DLD1 (cell line): ENCODE measurements around the gene DNAJC5G.

Experiments used
- in situ Hi-C: cut with HindIII; loops from 2 replicates; pipeline ENCODE4 v1.10.0; 2017; ENCODE audit warnings: low sequenced_read_pairs

Gene DNAJC5G, protein sequence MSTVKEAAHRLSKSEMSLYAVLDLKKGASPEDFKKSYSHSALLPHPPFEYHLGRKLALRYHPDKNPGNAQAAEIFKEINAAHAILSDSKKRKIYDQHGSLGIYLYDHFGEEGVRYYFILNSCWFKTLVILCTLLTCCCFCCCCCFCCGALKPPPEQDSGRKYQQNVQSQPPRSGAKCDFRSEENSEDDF

DNA sequence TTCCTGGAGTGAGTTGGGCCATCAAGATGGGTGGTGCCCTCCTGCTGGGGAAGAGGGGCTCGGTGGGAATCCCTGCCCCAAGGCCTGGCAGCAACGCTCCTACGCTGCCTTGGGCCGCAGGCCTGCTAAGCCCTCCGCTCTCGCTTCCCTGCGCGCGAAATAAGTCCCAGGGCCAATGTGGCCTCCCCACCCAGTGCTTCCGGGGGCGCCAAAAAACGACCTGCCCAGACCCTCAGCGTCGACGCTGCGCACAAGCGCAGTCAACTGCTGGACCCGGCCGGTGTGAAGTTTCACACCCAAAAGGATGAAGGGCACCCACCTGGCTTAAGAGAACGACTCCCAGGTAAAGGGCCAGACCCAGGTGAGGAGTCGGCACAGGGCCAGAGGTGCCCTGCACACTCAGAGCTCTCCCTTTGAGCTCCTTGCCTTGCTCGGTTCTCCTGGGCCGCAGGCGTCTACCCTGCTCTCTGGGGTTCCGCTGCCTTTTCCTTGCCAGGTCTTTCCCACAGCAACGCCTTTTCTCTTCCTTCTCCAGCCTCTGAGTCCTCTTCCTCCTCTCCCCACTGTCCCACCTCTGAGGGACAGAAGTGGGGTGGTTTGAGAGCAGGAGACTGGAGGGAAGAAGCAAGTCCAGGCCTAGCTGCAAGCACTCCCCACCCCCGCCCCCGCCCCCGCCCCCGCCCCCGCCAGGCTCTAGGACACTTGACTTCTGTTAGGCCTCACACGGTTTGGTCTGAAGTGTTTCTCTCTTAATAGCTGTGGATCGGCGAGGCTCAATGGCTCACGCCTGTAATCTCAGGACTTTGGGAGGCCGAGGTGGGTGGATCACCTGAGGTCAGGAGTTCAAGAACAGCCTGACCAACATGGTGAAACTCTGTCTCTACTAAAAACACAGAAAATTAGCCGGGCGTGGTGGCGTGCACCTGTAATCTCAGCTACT lies at the start of gene DNAJC5G:
Gene DNAJC5G, plus strand, starts transcription at position 223 of the 940 bp plus-strand sequence. CDS start 1,296 bp downstream, outside the sequence.
- in situ Hi-C loops = no loop called here

DNA sequence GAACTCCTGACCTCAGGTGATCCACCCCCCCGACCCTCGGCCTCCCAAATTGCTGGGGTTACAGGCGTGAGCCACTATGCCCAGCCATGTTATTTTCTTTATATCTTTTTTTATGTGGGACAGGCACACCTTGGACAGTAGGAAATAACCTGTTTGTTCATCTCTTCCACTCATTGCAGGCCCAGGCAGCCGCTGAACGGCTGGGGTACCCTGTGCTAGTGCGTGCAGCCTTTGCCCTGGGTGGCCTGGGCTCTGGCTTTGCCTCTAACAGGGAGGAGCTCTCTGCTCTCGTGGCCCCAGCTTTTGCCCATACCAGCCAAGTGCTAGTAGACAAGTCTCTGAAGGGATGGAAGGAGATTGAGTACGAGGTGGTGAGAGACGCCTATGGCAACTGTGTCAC lies 49.7 kb upstream of the DNAJC5G start:
- in situ Hi-C loops = no loop called here

DNA sequence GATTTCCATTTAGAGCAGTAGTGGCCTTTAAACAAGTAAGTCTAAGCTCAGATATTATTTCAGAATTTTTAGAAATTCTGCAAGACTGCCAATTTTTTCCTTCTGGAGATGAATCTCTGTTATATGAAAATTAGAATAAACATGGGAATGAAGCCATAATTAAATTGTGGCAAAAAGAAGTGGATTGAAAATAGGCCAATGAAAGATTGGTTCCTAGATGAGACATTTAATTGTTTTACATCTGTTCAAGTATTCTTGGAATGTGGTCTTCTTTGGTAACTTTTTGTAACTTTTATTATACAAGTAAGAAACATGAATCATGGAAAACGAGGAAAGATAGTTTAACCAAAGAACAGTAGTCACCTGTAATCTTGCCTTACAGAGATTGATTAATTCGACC lies 47.7 kb upstream of the DNAJC5G start:
- in situ Hi-C loops = no loop called here

DNA sequence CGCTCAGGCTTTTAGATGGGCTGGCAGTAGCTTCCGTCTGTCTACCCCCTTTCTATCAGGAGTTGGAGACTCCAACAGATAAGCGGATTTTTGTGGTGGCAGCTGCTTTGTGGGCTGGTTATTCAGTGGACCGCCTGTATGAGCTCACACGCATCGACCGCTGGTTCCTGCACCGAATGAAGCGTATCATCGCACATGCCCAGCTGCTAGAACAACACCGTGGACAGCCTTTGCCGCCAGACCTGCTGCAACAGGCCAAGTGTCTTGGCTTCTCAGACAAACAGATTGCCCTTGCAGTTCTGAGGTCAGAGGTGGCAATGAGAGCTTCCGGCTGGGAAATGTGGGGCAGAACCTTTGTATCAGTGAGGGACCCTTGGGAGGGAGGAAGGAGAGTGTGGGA lies 43.3 kb upstream of the DNAJC5G start:
- in situ Hi-C loops = no loop called here

DNA sequence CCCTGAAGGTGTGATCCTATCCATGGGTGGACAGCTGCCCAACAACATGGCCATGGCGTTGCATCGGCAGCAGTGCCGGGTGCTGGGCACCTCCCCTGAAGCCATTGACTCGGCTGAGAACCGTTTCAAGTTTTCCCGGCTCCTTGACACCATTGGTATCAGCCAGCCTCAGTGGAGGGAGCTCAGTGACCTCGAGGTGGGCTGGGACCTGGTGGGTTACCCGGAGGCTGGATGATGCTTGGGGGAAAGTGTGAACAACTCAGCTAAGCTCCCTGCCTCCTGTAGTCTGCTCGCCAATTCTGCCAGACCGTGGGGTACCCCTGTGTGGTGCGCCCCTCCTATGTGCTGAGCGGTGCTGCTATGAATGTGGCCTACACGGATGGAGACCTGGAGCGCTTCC lies 41.9 kb upstream of the DNAJC5G start:
- in situ Hi-C loops = no loop called here

DNA sequence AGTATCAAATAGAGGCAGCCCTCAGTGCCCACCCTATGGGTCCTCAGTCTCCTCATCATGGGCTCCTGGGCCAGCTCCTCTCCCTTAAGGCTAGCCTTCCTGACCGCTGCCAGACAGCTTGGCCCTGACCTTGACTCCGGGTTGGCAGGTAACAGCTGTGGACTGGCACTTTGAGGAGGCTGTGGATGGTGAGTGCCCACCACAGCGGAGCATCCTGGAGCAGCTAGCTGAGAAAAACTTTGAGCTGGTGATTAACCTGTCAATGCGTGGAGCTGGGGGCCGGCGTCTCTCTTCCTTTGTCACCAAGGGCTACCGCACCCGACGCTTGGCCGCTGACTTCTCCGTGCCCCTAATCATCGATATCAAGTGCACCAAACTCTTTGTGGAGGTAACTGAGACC lies 39.1 kb upstream of the DNAJC5G start:
- in situ Hi-C loops = no loop called here

DNA sequence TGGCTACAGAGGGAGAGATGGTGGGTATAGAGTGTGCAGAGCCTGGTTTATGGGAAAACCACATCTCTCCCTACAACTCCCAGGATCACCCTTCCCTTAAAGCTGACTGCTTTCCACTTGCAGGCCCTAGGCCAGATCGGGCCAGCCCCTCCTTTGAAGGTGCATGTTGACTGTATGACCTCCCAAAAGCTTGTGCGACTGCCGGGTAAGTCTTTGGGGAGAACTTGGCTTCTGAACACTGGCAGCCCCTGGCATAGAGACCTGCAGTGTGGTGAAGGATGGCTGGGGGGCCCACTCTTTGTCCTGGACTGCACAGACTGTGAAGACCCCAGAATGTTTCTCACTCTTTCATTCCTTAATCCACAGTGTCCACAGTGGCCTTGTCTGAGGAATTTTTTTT lies 38.6 kb upstream of the DNAJC5G start:
- in situ Hi-C loops = no loop called here

DNA sequence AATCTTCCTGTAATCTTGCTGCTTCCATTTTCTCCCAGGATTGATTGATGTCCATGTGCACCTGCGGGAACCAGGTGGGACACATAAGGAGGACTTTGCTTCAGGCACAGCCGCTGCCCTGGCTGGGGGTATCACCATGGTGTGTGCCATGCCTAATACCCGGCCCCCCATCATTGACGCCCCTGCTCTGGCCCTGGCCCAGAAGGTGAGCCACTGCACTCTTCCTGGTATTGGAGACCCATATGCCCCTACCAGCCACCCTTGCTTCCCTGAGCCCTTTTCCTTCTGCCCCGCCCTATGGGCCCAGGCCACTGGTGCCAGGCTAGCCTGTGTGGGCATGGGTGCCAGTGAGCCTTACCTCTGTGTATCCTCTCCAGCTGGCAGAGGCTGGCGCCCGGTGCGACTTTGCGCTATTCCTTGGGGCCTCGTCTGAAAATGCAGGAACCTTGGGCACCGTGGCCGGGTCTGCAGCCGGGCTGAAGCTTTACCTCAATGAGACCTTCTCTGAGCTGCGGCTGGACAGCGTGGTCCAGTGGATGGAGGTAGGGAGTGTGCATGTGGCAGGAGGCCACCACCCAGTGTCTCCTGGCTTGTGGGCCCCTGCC lies 37.8 kb upstream of the DNAJC5G start:
- in situ Hi-C loops = no loop called here

DNA sequence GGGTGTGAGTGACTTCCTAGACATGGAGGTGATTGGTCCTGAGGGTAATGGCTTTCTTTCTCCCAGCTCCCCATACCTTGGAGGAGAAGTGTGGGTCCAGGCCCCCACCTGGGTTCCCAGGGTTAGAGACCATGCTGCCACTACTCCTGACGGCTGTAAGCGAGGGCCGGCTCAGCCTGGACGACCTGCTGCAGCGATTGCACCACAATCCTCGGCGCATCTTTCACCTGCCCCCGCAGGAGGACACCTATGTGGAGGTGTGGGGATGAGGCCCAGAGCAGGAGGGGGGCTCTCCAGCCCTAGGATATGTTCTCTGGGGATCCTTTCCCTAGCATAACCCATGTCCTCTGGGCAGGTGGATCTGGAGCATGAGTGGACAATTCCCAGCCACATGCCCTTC lies 36.3 kb upstream of the DNAJC5G start:
- in situ Hi-C loops = no loop called here

DNA sequence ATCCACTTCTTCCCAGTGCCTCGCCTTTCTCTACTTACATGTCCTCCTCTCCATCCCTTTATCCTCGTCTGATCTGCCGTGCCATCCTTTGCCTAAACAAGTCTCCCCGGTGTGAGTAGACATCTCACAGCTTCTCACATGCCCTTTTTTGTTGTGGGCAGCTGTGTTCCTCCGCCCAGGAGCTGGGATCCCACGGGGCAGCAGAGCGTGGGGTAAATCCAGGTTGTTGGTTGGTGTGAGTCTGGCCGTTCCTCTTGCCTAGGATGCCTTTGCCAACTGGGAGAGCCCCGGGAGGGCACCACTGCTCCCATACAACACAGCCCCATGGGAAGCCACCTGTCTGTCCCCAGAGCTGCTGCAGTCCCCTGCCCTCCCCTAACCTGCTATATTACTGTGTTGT lies 34.8 kb upstream of the DNAJC5G start:
- in situ Hi-C loops = no loop called here

DNA sequence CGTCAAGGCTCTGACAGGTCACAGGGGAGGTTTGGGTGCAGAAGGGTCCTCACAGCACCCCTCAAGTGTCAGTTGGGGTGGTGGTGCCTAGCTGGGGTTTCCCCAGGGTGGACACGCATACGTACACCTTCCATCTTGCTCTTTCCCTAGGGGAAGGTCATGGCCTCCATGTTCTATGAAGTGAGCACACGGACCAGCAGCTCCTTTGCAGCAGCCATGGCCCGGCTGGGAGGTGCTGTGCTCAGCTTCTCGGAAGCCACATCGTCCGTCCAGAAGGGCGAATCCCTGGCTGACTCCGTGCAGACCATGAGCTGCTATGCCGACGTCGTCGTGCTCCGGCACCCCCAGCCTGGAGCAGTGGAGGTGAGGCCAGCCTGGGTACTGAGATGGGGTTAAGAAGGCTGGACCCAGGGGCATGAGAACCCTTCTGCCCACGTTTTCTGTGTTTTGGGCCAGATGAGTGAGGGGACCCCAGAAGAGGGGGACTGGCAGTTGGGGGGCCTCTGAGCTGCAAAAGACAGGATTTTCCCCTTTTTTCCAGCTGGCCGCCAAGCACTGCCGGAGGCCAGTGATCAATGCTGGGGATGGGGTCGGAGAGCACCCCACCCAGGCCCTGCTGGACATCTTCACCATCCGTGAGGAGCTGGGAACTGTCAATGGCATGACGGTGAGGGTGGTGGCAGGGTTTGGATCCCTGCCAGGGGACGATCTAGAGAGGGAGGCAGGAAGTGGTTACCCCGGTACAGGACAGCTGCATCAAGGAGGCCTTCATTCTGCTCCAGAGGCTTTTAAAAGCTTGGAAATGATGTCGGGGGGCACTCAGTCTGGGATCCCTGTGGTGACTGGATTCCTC lies 33.2 kb upstream of the DNAJC5G start:
- in situ Hi-C loops = no loop called here

DNA sequence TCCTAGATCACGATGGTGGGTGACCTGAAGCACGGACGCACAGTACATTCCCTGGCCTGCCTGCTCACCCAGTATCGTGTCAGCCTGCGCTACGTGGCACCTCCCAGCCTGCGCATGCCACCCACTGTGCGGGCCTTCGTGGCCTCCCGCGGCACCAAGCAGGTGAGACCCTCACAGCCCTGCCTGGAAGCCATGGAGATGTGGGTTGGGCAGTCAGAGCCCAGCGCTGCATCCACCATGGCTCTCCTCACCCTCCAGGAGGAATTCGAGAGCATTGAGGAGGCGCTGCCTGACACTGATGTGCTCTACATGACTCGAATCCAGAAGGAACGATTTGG lies 32.6 kb upstream of the DNAJC5G start:
- in situ Hi-C loops = no loop called here

DNA sequence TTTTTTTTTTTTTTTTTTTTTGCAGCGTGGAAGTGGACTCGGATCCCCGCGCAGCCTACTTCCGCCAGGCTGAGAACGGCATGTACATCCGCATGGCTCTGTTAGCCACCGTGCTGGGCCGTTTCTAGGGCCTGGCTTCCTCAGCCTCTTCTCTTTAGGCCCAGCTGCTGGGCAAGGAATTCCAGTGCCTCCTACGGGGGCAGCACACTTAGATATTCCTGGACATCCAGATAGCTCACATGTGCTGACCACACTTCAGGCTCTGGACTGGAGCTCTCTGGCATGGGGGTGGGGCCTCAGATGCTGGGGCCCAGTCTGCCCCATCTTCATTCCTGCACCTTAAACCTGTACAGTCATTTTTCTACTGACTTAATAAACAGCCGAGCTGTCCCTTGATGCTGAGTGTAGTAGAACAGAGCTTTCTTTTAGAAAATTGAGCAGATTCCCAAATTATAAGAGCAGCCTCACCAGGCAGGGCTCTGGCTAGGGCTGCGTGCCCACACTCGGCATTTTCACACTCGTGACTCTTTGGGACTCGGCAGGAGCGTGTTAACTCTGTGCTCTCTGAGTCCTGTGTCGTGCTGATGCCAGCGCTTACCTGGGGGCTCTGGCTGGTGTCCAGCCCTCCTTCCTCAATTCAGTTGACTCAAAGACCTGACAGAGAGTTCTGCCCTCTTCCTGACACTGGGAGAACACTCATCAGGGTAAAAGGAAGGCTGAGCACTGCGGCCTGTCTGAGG lies 31.7 kb upstream of the DNAJC5G start:
- in situ Hi-C loops = no loop called here

DNA sequence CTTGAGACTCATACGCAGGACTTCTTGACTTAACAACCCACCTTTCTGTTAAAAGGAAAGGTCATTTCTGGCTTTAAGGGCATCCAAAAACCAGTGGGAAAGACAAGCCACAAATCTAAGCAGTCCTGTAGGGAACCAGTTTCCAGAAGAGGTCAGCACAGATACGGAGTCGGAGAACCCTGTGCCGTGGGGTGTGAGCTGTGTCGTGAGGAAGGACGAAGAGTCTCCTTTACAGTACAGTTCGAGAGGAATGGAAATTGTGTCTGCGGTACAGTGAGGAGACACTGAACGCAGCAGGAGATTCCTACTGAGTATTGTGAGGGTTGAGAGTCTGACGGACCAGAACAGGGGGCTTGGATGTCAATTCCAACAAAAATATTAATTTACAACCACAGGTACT lies 30.1 kb upstream of the DNAJC5G start:
- in situ Hi-C loops = no loop called here

DNA sequence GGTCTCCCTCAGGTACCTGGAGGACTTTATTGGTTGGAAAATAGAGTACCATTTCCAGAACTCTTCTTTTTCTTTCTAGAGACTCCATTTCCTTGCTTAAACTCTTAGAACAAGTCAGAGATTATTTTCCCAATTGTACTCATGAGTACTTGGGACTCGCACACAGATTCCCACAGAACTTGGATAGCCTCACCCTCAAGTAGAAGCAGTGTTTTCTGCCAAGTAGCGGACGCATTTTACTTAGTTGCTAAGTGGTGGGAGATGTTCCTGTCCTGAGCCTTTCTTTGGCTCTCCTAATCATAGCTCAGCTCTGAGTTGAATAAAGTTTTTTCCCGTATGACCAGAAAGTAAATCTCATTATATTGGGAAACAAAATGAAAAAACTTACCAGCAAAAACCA lies 29.6 kb upstream of the DNAJC5G start:
- in situ Hi-C loops = no loop called here

DNA sequence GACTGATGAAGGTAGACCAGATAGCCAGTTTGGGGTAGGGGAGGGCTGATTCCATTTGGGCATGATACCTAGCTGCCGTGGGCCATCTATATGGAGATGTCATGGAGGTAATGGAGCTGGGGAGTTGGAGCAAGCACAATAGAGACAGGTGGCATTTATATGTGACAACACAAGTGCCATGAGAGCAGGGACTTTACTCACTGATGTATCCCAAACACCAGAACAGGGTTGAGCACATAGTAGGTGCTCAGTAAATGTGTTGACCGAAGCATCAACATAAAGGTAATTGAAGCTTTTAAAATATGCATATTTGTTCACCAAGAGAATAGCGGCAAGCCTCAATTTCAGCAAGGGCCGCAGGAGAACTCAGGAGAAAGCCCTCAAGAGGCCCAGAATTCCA lies 27.3 kb upstream of the DNAJC5G start:
- in situ Hi-C loops = no loop called here

DNA sequence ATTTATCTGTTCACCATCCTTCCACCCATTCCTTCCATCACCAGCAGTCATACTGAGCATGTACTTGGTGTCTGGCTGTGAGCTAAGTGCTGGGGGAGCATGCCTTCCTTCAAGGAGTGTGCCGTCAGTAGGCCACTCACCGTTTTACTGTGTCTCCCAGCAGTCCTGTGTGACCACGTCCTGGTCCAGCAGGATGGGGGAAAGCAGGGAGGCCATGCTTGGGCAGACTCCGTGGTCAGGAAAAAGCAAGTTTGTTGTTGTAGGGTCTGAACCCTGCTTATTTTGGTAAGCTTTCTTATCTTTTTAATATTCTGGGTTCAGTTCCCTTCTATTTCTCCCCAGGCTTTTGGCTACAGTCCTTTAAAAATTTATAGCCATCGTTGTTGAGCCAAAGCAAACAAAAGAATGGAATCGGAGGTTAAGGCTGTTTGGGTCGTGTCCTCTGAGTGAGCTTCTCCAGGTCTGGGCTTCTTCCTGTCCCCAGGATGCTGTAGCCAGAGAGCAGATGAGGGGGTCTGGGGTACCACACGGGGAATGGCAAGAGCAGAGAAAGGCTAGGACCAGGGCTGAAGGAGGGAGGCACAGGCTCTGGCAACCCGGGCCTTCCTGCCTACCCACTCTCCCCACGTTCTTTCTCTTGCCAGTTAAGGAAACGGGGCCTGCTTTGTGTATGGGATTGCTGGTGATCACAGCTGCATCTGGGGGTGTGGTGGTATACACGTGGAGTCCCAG lies 25.9 kb upstream of the DNAJC5G start:
- in situ Hi-C loops = no loop called here

DNA sequence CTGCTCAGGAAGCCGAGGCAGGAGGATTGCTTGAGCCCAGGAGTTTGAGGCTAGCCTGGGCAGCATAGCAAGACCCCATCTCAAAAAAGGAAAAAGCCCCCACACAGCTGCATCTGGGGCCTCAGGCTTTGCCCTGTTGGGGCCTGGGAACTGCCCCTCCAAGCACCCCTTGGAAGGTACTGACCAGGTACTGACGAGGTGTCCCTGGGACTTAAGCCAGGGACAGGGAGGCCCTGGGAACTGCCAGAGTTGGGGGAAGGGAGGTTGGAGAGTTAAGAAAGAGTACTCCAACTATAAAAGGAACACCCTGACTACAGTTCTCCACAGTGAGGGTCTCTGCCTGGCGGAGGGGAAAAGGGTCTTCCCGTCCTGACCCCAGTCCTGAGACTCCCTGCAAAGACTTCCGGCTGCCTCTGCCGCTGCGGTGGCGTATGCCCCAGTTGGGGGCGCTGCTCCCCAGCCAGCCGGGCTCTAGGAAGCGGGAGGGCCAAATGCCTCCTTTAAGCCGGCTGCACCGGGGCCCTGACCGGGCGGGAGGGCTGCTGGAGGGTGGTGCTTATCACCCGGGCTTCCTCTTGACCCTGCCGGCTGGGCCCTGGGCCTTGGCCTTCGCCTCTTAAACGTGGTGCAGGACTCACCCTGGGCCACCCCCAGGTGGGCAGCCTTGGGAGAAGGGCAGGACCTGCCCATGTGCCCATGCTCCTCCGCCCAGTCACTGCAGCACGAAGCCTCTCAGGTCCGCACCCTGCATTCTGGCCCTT lies 25.2 kb upstream of the DNAJC5G start:
- in situ Hi-C loops = no loop called here
